SK-N-SH treated with all-trans-retinoic acid at 6 μM for 48 hours (cell line): ENCODE results near the gene AKAP6.

ENCODE experiments used
- ARNTL ChIP-seq: fragments of 450-650 bp; formaldehyde crosslinking; IDR thresholded peaks from 2 replicates; pipeline ENCODE4 v1.5.0; 2020; ENCODE audit warnings: low read depth, mild to moderate bottlenecking, moderate library complexity, borderline replicate concordance
- RARB ChIP-seq: fragments of 250-450 bp; sonication (Bioruptor Pico); IDR thresholded peaks from 2 replicates; pipeline ENCODE4 v1.8.0; 2021; ENCODE audit warnings: mild to moderate bottlenecking, moderate library complexity

- TF ChIP-seq ARNTL (CRISPR knock-in tag) (no peak), RARB (CRISPR knock-in tag) (no peak)
Measured at GRCh38 chr14:32438517-32438916, 109.4 kb downstream of the AKAP6 start.
